Esophagus (tissue), 2 donors: Measurements from ENCODE around the gene SLC26A9. TPM values are rescaled to one million over a fixed set of nuclear protein-coding genes. Genes with fewer than 3 reads are reported as not detected.

Source experiments
- H3K27ac ChIP-seq, 2 donors: one replicate each; pipeline ENCODE4 v1.5.1; 2013; ENCODE audit warnings: low read depth in 2 of 2, mild to moderate bottlenecking in 2 of 2, inconsistent platforms in 1 of 2, low read length in 1 of 2, moderate library complexity in 1 of 2
- H3K27me3 ChIP-seq, 2 donors: one replicate each; pipeline ENCODE4 v1.6.1; 2013; ENCODE audit warnings: low read length in 2 of 2, control low read depth in 1 of 2, mild to moderate bottlenecking in 1 of 2; ENCODE audit not compliant: insufficient read depth in 2 of 2, control insufficient read depth in 1 of 2
- H3K36me3 ChIP-seq, 2 donors: one replicate each; pipeline ENCODE4 v1.6.1; 2013; ENCODE audit warnings: low read length in 1 of 2; ENCODE audit not compliant: control insufficient read depth in 2 of 2, insufficient read depth in 2 of 2
- H3K4me1 ChIP-seq, 2 donors: one replicate each; pipeline ENCODE4 v1.6.1; 2013; ENCODE audit warnings: low read length in 1 of 2; ENCODE audit not compliant: control insufficient read depth in 2 of 2, insufficient read depth in 2 of 2
- H3K4me3 ChIP-seq, 2 donors: one replicate each; pipeline ENCODE4 v1.5.1; 2013; ENCODE audit warnings: low read length in 2 of 2, mild to moderate bottlenecking in 2 of 2, low read depth in 1 of 2, moderate library complexity in 1 of 2
- H3K9me3 ChIP-seq, 2 donors: one replicate each; pipeline ENCODE4 v1.6.1; 2013; ENCODE audit warnings: mild to moderate bottlenecking in 2 of 2, low read depth in 1 of 2, low read length in 1 of 2, moderate library complexity in 1 of 2; ENCODE audit not compliant: control insufficient read depth in 2 of 2, insufficient read depth in 1 of 2
- WGBS, 2 donors: extraction: QIAGEN DNeasy Blood & Tissue Kit; methylation state at CpG; one replicate each; pipeline ENCODE4 v1.1.7; 2013; 5-methylcytosine and 5-hydroxymethylcytosine counted together
- polyA plus RNA-seq, 2 donors: library from polyadenylated mRNA; stranded (reverse); fragments of 200-250 nt; gene quantifications; one replicate each; pipeline ENCODE4 v1.2.3, GENCODE V29; 2013
- donor health status: healthy with polysubstance abuse.
- donor health status: Bipolar disorder and iron deficiency.

Gene SLC26A9
- polyA plus RNA-seq, 2 donors = 0.96 to 1.5 TPM

DNA sequence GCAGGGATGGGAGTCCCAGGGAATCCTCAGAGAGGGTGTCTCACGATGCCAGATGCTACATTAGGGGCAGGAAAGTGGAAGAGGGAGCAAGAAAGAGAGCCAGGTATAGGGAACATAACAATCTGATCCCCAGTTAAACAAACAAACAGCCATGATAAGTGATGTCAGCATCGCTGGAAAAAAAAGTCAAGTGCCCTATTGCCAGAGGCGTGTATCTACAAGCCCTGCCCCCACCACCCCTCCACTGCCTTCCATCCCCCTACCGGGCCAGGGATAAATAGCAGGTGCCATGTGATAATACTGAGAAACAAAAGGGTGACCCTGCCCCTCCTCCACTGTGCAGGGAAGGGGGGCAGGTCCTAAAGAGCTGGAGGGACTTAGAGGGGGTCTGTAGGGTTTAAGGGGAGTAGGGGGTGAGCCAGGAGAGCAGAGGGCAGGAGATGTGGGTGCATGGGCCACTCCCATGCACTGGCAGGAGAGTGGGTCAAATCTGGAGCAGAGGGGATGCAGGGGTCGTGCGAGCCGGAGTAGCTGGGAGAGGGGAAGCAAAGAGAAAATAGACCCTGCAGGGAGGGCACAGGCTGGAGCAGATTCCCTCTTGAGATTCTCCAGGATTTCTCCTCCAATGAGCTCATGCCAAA is 3.4 kb downstream of the SLC26A9 start:
- peaks cover 3 to 11% of the 10 kb centered on the region in 2 donors for H3K27me3 ChIP-seq
- no peaks in the 10 kb centered on the region for H3K9me3 ChIP-seq
- H3K36me3 ChIP-seq = no peaks in the 10 kb centered on the region
- H3K27ac ChIP-seq = no peak overlapping the region
- no peak overlapping the region for H3K4me3 ChIP-seq
- 40 to 56% methylated on average over 7 of the region's 7 CpGs for WGBS, 2 donors
- peaks cover 3 to 5% of the 10 kb centered on the region in 2 donors for H3K4me1 ChIP-seq

- H3K36me3 ChIP-seq = no peaks in the 10 kb centered on the region
- 95 to 96% methylated on average over 1 of the region's 1 CpG for WGBS, 2 donors
- no peaks in the 10 kb centered on the region for H3K9me3 ChIP-seq
- peaks cover 5% of the 10 kb centered on the region in 2 donors for H3K4me1 ChIP-seq
- peaks cover 0 to 11% of the 10 kb centered on the region in 2 donors for H3K27me3 ChIP-seq
- H3K27ac ChIP-seq = no peak overlapping the region
- H3K4me3 ChIP-seq = no peak overlapping the region
Observed at GRCh38 chr1:205938682-205939081, 4.6 kb downstream of the SLC26A9 start.

DNA sequence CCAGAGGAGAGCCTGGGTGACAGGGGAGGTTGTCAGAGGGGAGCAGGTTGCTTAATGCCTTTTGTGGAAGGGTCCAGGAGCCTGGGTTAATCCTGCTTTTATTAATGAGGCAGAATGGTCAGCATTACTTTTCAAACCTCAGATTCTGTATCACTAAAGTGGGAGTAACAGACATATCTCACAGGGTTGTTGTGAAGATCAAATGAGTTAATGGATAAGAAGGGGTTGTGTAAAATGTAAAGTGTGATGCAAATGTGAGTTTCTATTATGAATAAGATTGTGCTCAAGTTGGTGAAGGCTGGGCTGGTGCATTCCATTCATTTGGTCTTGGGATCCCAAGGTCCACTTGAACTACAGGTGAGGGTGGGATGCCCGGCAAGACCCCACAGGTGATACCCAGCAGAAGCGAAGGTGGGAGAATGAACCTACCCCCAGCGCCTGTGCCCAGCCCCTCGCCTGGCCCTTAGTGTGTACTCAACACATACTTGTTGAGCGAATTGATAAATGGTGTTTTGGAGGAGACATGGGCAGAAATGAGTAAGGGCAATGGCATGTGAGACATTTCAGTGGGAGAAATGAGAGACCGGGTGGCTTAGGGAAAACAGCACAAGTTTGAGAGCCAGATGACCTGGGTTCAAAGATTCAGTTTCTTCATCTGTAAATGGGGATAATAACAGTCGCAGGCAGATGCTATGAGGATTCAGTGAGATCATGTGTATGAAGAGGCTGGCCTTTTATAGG is 6.2 kb downstream of the SLC26A9 start:
- Histone ChIP-seq H3K9me3 (no peaks in the 10 kb centered on the region), H3K27me3 (peaks cover 0 to 7% of the 10 kb centered on the region in 2 donors), H3K4me3 (no peak overlapping the region), H3K36me3 (no peaks in the 10 kb centered on the region), H3K27ac (no peak overlapping the region), H3K4me1 (peaks cover 7% of the 10 kb centered on the region in 2 donors)
- 78 to 81% methylated on average over 7 of the region's 7 CpGs for WGBS, 2 donors

DNA sequence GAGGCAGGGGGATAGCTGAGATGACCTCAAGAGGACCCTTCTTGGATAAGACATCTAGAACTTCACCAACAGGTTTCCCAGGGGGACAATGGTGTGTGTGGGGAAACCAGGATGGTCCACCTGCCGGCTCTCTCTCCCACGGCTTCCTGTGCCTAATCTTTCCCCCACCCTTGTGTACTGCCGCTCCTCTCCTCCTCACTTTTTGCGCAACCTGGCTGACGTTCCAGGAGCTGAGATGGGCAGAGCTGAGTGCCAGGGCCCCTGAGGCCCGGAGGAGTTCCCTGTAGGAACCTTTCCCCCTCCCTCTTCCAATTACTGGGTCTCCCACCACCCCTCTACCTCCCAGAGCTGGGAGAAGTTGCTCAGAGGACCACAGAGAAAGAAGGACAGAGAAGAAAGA is 6.9 kb downstream of the SLC26A9 start:
- H3K4me1 ChIP-seq = peaks cover 7% of the 10 kb centered on the region in 2 donors
- H3K27me3 ChIP-seq = peaks cover 0 to 5% of the 10 kb centered on the region in 2 donors
- no peaks in the 10 kb centered on the region for H3K9me3 ChIP-seq
- no peak overlapping the region for H3K27ac ChIP-seq
- no peak overlapping the region for H3K4me3 ChIP-seq
- WGBS, 2 donors = 63 to 74% methylated on average over 6 of the region's 6 CpGs
- H3K36me3 ChIP-seq = no peaks in the 10 kb centered on the region

- Histone ChIP-seq H3K36me3 (no peaks in the 10 kb centered on the region), H3K4me3 (no peak overlapping the region), H3K9me3 (no peaks in the 10 kb centered on the region), H3K27ac (peak overlapping the region in 1 of 2 donors; percentile 34), H3K4me1 (peaks cover 7% of the 10 kb centered on the region in 2 donors), H3K27me3 (peaks cover 0 to 5% of the 10 kb centered on the region in 2 donors)
- 61 to 83% methylated on average over 8 of the region's 8 CpGs for WGBS, 2 donors
Observed at GRCh38 chr1:205935869-205936268, 7.4 kb downstream of the SLC26A9 start.

DNA sequence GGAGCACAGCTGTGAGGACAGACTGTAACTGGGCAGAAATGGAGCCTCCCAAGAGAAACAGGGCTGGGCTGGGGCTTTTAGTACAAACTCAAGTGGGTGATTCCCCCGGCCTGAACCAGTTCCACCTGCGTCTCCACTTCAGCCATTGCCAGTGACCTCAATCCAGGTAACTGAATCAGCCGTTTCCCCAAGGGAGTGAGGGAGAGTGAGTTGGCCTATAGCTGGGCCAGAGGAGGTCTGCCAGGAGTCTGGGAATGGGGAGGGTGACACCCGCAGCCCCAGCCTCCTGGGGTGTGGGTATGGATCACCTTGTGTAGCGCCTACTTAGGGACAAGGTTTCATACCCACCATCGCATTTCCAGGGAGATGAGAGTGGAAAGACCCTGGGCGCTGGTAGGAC is 8.5 kb downstream of the SLC26A9 start:
- H3K36me3 ChIP-seq = no peaks in the 10 kb centered on the region
- H3K27me3 ChIP-seq = peaks cover 0 to 5% of the 10 kb centered on the region in 2 donors
- no peaks in the 10 kb centered on the region for H3K9me3 ChIP-seq
- peaks cover 7% of the 10 kb centered on the region in 2 donors for H3K4me1 ChIP-seq
- H3K4me3 ChIP-seq = no peak overlapping the region
- H3K27ac ChIP-seq = peak overlapping the region; percentile 52 to 90
- WGBS, 2 donors = 71 to 79% methylated on average over 7 of the region's 7 CpGs

DNA sequence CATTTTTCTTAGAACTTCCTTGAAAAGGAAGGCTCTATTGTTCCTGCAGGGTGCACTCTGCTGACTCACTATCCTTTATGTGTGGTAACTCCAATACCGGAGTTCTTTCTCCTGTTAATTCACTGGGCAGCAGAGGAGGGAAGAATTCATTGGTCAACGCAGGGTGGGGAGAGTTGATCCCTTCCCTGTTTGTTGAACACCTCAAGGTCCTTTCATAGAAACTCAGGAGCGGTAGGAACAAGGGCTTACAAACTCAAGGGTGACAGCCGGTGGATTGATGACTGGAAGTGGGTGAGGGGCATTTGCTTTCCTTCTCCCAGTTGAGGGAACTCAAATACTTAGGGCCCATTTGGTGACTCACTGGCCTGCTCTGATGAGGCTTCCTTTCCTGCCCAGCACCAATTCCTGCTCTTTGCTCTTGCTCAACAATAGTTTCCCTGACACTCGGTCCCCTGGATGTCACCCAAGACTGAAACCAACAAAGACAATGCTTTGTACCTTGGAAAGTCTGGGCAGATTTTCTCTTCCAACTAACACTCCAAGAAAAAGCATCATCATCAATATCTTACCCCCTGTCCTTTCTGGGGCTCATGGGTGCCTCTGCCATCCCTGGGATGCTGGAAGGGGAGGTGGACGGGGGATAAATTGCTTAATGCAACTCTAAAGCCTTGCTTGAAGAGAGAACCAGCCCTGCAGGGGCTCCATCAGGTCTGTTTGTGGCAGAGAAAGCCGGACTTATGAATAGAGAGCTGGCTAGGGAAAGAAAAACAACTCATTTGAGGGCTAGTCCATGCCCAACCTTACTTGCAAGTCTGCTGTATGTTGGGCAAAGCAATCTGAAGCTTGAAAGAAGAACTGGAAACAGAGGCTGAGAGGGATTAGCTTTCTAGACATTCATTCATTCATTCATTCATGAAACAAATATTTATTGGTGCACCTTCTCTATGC is 9.3 kb downstream of the SLC26A9 start:
- Histone ChIP-seq H3K9me3 (no peaks in the 10 kb centered on the region), H3K27ac (peak overlapping the region; percentile 52 to 88), H3K4me3 (peak overlapping the region in 1 of 2 donors; percentile 1), H3K4me1 (peaks cover 7% of the 10 kb centered on the region in 2 donors), H3K27me3 (peaks cover 0 to 5% of the 10 kb centered on the region in 2 donors), H3K36me3 (no peaks in the 10 kb centered on the region)
- WGBS, 2 donors = 45 to 48% methylated on average over 7 of the region's 7 CpGs

GRCh38 chr1:205932776-205933175 is 10.5 kb downstream of the SLC26A9 start:
- Histone ChIP-seq H3K4me3 (no peak overlapping the region), H3K27me3 (peaks cover 0 to 2% of the 10 kb centered on the region in 2 donors), H3K4me1 (peaks cover 7% of the 10 kb centered on the region in 2 donors), H3K36me3 (no peaks in the 10 kb centered on the region), H3K9me3 (no peaks in the 10 kb centered on the region), H3K27ac (no peak overlapping the region)
- 69 to 81% methylated on average over 6 of the region's 6 CpGs for WGBS, 2 donors

- Histone ChIP-seq H3K9me3 (no peaks in the 10 kb centered on the region), H3K36me3 (no peaks in the 10 kb centered on the region), H3K27ac (no peak overlapping the region), H3K27me3 (no peaks in the 10 kb centered on the region), H3K4me1 (peaks cover 3 to 5% of the 10 kb centered on the region in 2 donors), H3K4me3 (no peak overlapping the region)
- WGBS, 2 donors = 55 to 79% methylated on average over 4 of the region's 4 CpGs
Observed at GRCh38 chr1:205930799-205931281, 12.4 kb downstream of the SLC26A9 start.
